Liver (tissue), 9 donors: Measurements from ENCODE around the gene EXOC4. TPM values are rescaled to one million over a fixed set of nuclear protein-coding genes. Genes with fewer than 3 reads are reported as not detected.

Source experiments
- DNase-seq: peaks from one replicate; pipeline ENCODE4 v3.0.0-alpha.2; 2017; ENCODE audit warnings: low spot score
- H3K27ac ChIP-seq, 2 donors: one replicate each; pipeline ENCODE4 v1.7.0; 2013; ENCODE audit warnings: inconsistent platforms in 2 of 2, low read length in 2 of 2, control low read depth in 1 of 2, low read depth in 1 of 2, mild to moderate bottlenecking in 1 of 2
- H3K27me3 ChIP-seq, 4 donors: one replicate each; pipeline versions ENCODE4 v1.6.1 to v1.7.0; 2013; ENCODE audit warnings: low read length in 3 of 4, inconsistent platforms in 1 of 4, mild to moderate bottlenecking in 1 of 4, moderate library complexity in 1 of 4; ENCODE audit not compliant: control insufficient read depth in 4 of 4, insufficient read depth in 4 of 4
- H3K36me3 ChIP-seq, 4 donors: one replicate each; pipeline versions ENCODE4 v1.6.1 to v1.7.0; 2013; ENCODE audit warnings: low read length in 3 of 4, mild to moderate bottlenecking in 3 of 4, low read depth in 1 of 4, moderate library complexity in 1 of 4; ENCODE audit not compliant: control insufficient read depth in 4 of 4, insufficient read depth in 3 of 4
- H3K4me1 ChIP-seq, 4 donors: one replicate each; pipeline versions ENCODE4 v1.6.1 to v1.7.0; 2013; ENCODE audit warnings: low read length in 3 of 4, mild to moderate bottlenecking in 3 of 4, moderate library complexity in 1 of 4; ENCODE audit not compliant: control insufficient read depth in 4 of 4, insufficient read depth in 4 of 4
- H3K4me3 ChIP-seq, 3 donors: one replicate each; pipeline versions ENCODE4 v1.6.1 to v1.7.0; 2013; ENCODE audit warnings: low read length in 3 of 3, control low read depth in 1 of 3, low read depth in 1 of 3, mild to moderate bottlenecking in 1 of 3
- H3K9ac ChIP-seq, 2 donors: one replicate each; pipeline ENCODE4 v1.7.0; 2013; ENCODE audit warnings: low read length in 2 of 2, mild to moderate bottlenecking in 2 of 2, moderate library complexity in 2 of 2, control low read depth in 1 of 2, low read depth in 1 of 2
- H3K9me3 ChIP-seq, 4 donors: one replicate each; pipeline versions ENCODE4 v1.6.1 to v1.7.0; 2013; ENCODE audit warnings: low read length in 3 of 4; ENCODE audit not compliant: control insufficient read depth in 4 of 4
- ATF3 ChIP-seq: IDR thresholded peaks from 2 replicates; pipeline ENCODE4 v1.6.1; 2016; ENCODE audit warnings: antibody characterized with exemption
- CTCF ChIP-seq: fragments of 150-350 bp; IDR thresholded peaks from 2 replicates; pipeline ENCODE4 v1.5.1; 2017; ENCODE audit warnings: improper control_type of control experiment, low read depth, low read length; ENCODE audit not compliant: missing input control
- EGR1 ChIP-seq, 2 donors: IDR thresholded peaks; 2 replicates each; pipeline ENCODE4 v1.6.1; 2016 to 2018; ENCODE audit warnings: antibody characterized with exemption in 2 of 2, low read depth in 2 of 2
- FOXA1 ChIP-seq: IDR thresholded peaks from 2 replicates; pipeline ENCODE4 v1.6.1; 2016; ENCODE audit warnings: antibody characterized with exemption
- FOXA2 ChIP-seq: IDR thresholded peaks from 2 replicates; pipeline ENCODE4 v1.6.1; 2016; ENCODE audit warnings: antibody characterized with exemption
- GABPA ChIP-seq, 2 donors: IDR thresholded peaks in 1 of 2; conservative IDR thresholded peaks in 1 of 2; 2 replicates each; pipeline ENCODE4 v1.6.1; 2016; ENCODE audit warnings: antibody characterized with exemption in 2 of 2, mild to moderate bottlenecking in 1 of 2, moderate library complexity in 1 of 2
- HNF4A ChIP-seq, 2 donors: conservative IDR thresholded peaks; 2 replicates each; pipeline ENCODE4 v1.6.1; 2016; ENCODE audit warnings: antibody characterized with exemption in 2 of 2, mild to moderate bottlenecking in 2 of 2
- HNF4G ChIP-seq: IDR thresholded peaks from 2 replicates; pipeline ENCODE4 v1.6.1; 2016; ENCODE audit warnings: antibody characterized with exemption
- JUND ChIP-seq, 2 donors: IDR thresholded peaks; 2 replicates each; pipeline ENCODE4 v1.6.1; 2016; ENCODE audit warnings: antibody characterized with exemption in 2 of 2
- MAX ChIP-seq: IDR thresholded peaks from 2 replicates; pipeline ENCODE4 v1.6.1; 2016; ENCODE audit warnings: antibody characterized with exemption
- NR2F2 ChIP-seq: IDR thresholded peaks from 2 replicates; pipeline ENCODE4 v1.6.1; 2016; ENCODE audit warnings: antibody characterized with exemption
- RAD21 ChIP-seq, 2 donors: IDR thresholded peaks; 2 replicates each; pipeline ENCODE4 v1.6.1; 2016; ENCODE audit warnings: antibody characterized with exemption in 2 of 2, mild to moderate bottlenecking in 2 of 2
- REST ChIP-seq: IDR thresholded peaks from 2 replicates; pipeline ENCODE4 v1.6.1; 2016; ENCODE audit warnings: antibody characterized with exemption, mild to moderate bottlenecking
- RXRA ChIP-seq, 2 donors: IDR thresholded peaks; 2 replicates each; pipeline ENCODE4 v1.6.1; 2017 to 2018; ENCODE audit warnings: antibody characterized with exemption in 2 of 2, mild to moderate bottlenecking in 1 of 2
- SP1 ChIP-seq: IDR thresholded peaks from 2 replicates; pipeline ENCODE4 v1.6.1; 2018; ENCODE audit warnings: antibody characterized with exemption, mild to moderate bottlenecking
- TAF1 ChIP-seq: conservative IDR thresholded peaks from 2 replicates; pipeline ENCODE4 v1.6.1; 2016; ENCODE audit warnings: antibody characterized with exemption, mild to moderate bottlenecking
- YY1 ChIP-seq: IDR thresholded peaks from 2 replicates; pipeline ENCODE4 v1.6.1; 2016; ENCODE audit warnings: antibody characterized with exemption, mild to moderate bottlenecking
- ZBTB33 ChIP-seq: IDR thresholded peaks from 2 replicates; pipeline ENCODE4 v1.6.1; 2016; ENCODE audit warnings: antibody characterized with exemption
- polyA plus RNA-seq, 2 donors: library from polyadenylated mRNA; stranded (reverse) in 1 of 2; unstranded in 1 of 2; fragments of 200-250 nt in 1 of 2; fragments of >200 nt in 1 of 2; fragmentation: Nextera tagmentation in 1 of 2; extraction: Ambion mirVana in 1 of 2; gene quantifications; one replicate each; pipeline versions ENCODE4 v1.2.1 to v1.2.3, GENCODE V29; 2013 to 2015
- total RNA-seq, 2 donors: library from RNA; depleted of rRNA; stranded (reverse); fragments of >200 nt; gene quantifications; one replicate each; pipeline ENCODE4 v1.2.3, GENCODE V29; 2014
- donor health status: healthy.
- donor health status: healthy.
- donor health status: healthy.
- donor health status: healthy.
- donor health status: healthy.

EXOC4 gene
- total and polyA plus RNA-seq, 4 donors, result 9.5 to 55.9 (median 23.6) TPM

- no peak overlapping the region for H3K27ac ChIP-seq
- no peaks in the 10 kb centered on the region for H3K36me3 ChIP-seq
- H3K4me1 ChIP-seq, result no peaks in the 10 kb centered on the region
- H3K9me3 ChIP-seq, result no peaks in the 10 kb centered on the region
- no peak overlapping the region for H3K4me3 ChIP-seq
- H3K9ac ChIP-seq, result no peak overlapping the region
- TF ChIP-seq MAX (no peak), ATF3 (no peak), RAD21 (IDR thresholded peaks at IDR 0.05) (no peak), ZBTB33 (no peak), FOXA2 (no peak), EGR1 (IDR thresholded peaks at IDR 0.05; ENCODE audit: low read depth in 2 of 2) (no peak), GABPA (IDR thresholded peaks at IDR 0.05 in 1 of 2, conservative IDR thresholded peaks at IDR 0.05 in 1 of 2) (no peak), JUND (IDR thresholded peaks at IDR 0.05) (no peak), HNF4G (no peak), SP1 (no peak), HNF4A (conservative IDR thresholded peaks at IDR 0.05) (no peak), NR2F2 (no peak), YY1 (no peak), CTCF (no peak), FOXA1 (no peak), REST (no peak), RXRA (IDR thresholded peaks at IDR 0.05) (no peak), TAF1 (no peak)
- H3K27me3 ChIP-seq, result no peaks in the 10 kb centered on the region
- DNase-seq, result no peak
Observed at GRCh38 chr7:133770863-133771492, 518.1 kb downstream of the EXOC4 start.
